ENCODE data around the gene FOXS1. TPM values are rescaled to one million over a fixed set of nuclear protein-coding genes. Genes with fewer than 3 reads are reported as not detected.

The FOXS1 gene
- total RNA-seq, 1 donor = 0.36 TPM

DNA sequence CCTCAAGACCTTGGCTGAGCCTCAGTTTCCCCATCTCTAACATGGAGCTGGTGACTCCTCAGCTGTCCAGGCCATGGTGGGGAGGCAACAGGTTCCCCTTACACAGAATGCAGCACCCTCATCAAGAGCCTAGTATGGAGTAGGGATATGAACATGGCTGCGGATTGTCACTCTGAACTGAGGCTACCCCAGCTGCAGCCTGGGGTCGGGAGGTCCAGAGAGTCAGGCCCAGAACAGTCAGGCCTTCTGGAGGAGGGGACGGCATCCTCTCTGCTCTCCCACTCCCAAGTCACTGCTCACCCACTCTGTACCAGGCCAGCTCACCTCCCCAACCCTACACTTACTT is 1.4 kb upstream of the FOXS1 start:
- H3K9me3 ChIP-seq (ENCODE audit: low read depth, low read length) = no peaks in the 10 kb centered on the region
- no peak overlapping the region for H3K4me2 ChIP-seq (ENCODE audit: insufficient read depth, low read length)
- TF ChIP-seq, protein P1, sequence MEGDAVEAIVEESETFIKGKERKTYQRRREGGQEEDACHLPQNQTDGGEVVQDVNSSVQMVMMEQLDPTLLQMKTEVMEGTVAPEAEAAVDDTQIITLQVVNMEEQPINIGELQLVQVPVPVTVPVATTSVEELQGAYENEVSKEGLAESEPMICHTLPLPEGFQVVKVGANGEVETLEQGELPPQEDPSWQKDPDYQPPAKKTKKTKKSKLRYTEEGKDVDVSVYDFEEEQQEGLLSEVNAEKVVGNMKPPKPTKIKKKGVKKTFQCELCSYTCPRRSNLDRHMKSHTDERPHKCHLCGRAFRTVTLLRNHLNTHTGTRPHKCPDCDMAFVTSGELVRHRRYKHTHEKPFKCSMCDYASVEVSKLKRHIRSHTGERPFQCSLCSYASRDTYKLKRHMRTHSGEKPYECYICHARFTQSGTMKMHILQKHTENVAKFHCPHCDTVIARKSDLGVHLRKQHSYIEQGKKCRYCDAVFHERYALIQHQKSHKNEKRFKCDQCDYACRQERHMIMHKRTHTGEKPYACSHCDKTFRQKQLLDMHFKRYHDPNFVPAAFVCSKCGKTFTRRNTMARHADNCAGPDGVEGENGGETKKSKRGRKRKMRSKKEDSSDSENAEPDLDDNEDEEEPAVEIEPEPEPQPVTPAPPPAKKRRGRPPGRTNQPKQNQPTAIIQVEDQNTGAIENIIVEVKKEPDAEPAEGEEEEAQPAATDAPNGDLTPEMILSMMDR (IDR thresholded peaks at IDR 0.05; ENCODE audit: extremely low read depth, low read depth, low read length) = no peak
- H2AFZ ChIP-seq (ENCODE audit: low read length) = no peak overlapping the region
- no peaks in the 10 kb centered on the region for H3K36me3 ChIP-seq (ENCODE audit: insufficient read depth, low read length)
- no peak for DNase-seq (ENCODE audit: insufficient read length, low spot score, missing footprints)
- peaks cover 35% of the 10 kb centered on the region for H3K27me3 ChIP-seq (ENCODE audit: insufficient read depth, low read length)
- peaks cover 4% of the 10 kb centered on the region for H4K20me1 ChIP-seq (ENCODE audit: insufficient read depth, low read length)
- no peaks in the 10 kb centered on the region for H3K79me2 ChIP-seq (ENCODE audit: insufficient read depth, low read length)
- H3K4me1 ChIP-seq (ENCODE audit: insufficient read depth, low read length) = peaks cover 32% of the 10 kb centered on the region
- H3K27ac ChIP-seq (ENCODE audit: low read depth, low read length) = no peak overlapping the region
- no peak overlapping the region for H3K4me3 ChIP-seq (ENCODE audit: insufficient read depth, low read length)

DNA sequence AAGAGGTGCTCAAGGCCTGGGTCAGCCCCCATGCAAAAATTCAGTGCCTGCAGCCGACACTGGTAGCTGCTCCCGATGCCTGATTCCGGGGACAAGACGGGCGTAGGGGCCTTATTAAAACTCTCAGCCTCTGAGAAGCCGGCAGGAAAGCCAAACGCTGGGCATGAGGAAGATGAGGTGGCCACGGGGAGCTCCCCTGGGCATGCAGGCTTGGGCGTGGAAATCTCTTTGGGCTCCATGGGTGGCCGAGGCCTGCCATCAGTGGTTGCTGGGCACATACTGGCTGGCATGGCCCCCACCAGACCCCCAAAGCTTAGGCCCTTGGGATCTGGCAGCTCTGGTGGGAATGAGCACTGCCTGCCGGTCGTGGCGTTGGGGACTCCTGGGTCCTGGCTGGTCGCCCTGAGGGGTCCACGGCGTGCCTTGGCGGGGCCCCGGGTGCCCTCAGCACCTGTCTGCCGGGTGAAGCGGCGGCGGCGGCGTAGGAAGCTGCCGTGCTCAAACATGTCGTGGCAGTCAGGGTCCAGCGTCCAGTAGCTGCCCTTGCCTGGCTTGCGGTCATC is 586 bp downstream of the FOXS1 start:
- Histone ChIP-seq H3K4me1 (ENCODE audit: insufficient read depth, low read length) (peaks cover 45% of the 10 kb centered on the region), H3K36me3 (ENCODE audit: insufficient read depth, low read length) (no peaks in the 10 kb centered on the region), H3K9me3 (ENCODE audit: low read depth, low read length) (no peaks in the 10 kb centered on the region), H3K4me2 (ENCODE audit: insufficient read depth, low read length) (no peak overlapping the region), H3K4me3 (ENCODE audit: insufficient read depth, low read length) (no peak overlapping the region), H4K20me1 (ENCODE audit: insufficient read depth, low read length) (peaks cover 4% of the 10 kb centered on the region), H3K27ac (ENCODE audit: low read depth, low read length) (no peak overlapping the region), H2AFZ (ENCODE audit: low read length) (no peak overlapping the region), H3K79me2 (ENCODE audit: insufficient read depth, low read length) (no peaks in the 10 kb centered on the region), H3K27me3 (ENCODE audit: insufficient read depth, low read length) (peaks cover 21% of the 10 kb centered on the region)
- DNase-seq (ENCODE audit: insufficient read length, low spot score, missing footprints) = peak; percentile 76
- TF ChIP-seq, protein P1 (IDR thresholded peaks at IDR 0.05; ENCODE audit: extremely low read depth, low read depth, low read length) = no peak

DNA sequence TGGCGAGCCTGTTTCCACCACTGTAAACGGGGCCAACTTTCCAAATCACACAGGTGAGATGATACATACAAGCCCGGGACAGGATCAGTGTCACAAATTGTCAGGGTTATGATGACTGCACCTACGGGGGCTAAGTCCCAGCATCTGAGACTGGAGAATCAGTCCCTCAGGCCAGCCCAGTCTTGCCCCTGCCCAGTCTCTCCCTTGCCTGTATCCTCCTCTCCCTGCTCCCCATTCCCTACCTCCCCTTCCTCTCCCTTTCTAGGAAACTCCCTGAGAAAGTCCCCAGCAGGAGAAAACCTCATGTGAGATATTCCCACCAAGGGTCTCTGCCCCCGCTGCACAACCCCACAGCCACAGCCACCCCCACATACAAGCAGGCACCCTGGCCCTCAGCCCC is 1.5 kb downstream of the FOXS1 start:
- Histone ChIP-seq H3K4me2 (ENCODE audit: insufficient read depth, low read length) (peak overlapping the region; percentile 74), H2AFZ (ENCODE audit: low read length) (no peak overlapping the region), H3K27ac (ENCODE audit: low read depth, low read length) (no peak overlapping the region), H3K79me2 (ENCODE audit: insufficient read depth, low read length) (no peaks in the 10 kb centered on the region), H3K4me1 (ENCODE audit: insufficient read depth, low read length) (peaks cover 48% of the 10 kb centered on the region), H3K36me3 (ENCODE audit: insufficient read depth, low read length) (no peaks in the 10 kb centered on the region), H3K9me3 (ENCODE audit: low read depth, low read length) (no peaks in the 10 kb centered on the region), H3K4me3 (ENCODE audit: insufficient read depth, low read length) (no peak overlapping the region), H3K27me3 (ENCODE audit: insufficient read depth, low read length) (peaks cover 13% of the 10 kb centered on the region), H4K20me1 (ENCODE audit: insufficient read depth, low read length) (peaks cover 4% of the 10 kb centered on the region)
- TF ChIP-seq, protein P1 (IDR thresholded peaks at IDR 0.05; ENCODE audit: extremely low read depth, low read depth, low read length) = no peak
- DNase-seq (ENCODE audit: insufficient read length, low spot score, missing footprints) = peak; percentile 68

DNA sequence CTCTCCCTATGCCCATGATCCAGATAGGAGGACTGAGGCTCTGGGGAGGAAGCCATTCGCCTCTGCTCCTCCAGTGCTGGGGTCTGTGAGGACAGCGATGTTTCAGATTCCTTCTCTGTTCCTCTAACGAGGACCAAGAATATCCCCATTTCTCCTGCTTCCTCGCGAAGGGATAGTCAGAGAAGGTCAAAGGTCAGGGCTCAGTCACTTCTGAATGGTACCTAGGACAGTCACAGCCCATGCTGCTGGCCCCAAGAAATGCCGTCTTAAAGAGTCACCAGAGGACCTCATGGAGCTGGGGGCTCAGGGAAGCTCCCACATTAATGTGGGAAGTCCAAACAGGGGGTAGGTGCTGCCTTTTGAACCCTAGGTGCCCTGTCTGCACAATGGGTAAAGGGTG is 2.1 kb downstream of the FOXS1 start:
- H2AFZ ChIP-seq (ENCODE audit: low read length) = no peak overlapping the region
- H3K27ac ChIP-seq (ENCODE audit: low read depth, low read length) = peak overlapping the region; percentile 93
- H3K4me3 ChIP-seq (ENCODE audit: insufficient read depth, low read length) = no peak overlapping the region

More for the DNA sequence above, 2.1 kb downstream of the FOXS1 start:
- no peaks in the 10 kb centered on the region for H3K9me3 ChIP-seq (ENCODE audit: low read depth, low read length)
- no peaks in the 10 kb centered on the region for H3K79me2 ChIP-seq (ENCODE audit: insufficient read depth, low read length)
- TF ChIP-seq, protein P1 (IDR thresholded peaks at IDR 0.05; ENCODE audit: extremely low read depth, low read depth, low read length) = no peak
- DNase-seq (ENCODE audit: insufficient read length, low spot score, missing footprints) = no peak
- H4K20me1 ChIP-seq (ENCODE audit: insufficient read depth, low read length) = peaks cover 4% of the 10 kb centered on the region
- peaks cover 11% of the 10 kb centered on the region for H3K27me3 ChIP-seq (ENCODE audit: insufficient read depth, low read length)
- H3K36me3 ChIP-seq (ENCODE audit: insufficient read depth, low read length) = no peaks in the 10 kb centered on the region
- H3K4me2 ChIP-seq (ENCODE audit: insufficient read depth, low read length) = peak overlapping the region; percentile 74
- peaks cover 54% of the 10 kb centered on the region for H3K4me1 ChIP-seq (ENCODE audit: insufficient read depth, low read length)
